Prostate gland (tissue), 2 donors: ENCODE data around the gene SKAP1.

Source experiments
- POLR2A ChIP-seq: fragments of 450-650 bp; IDR thresholded peaks from one replicate; pipeline ENCODE4 v1.6.1; 2016; ENCODE audit warnings: antibody characterized with exemption, mild to moderate bottlenecking
- POLR2AphosphoS5 ChIP-seq: sonication (generic); formaldehyde crosslinking; IDR thresholded peaks from one replicate; pipeline ENCODE4 v1.6.1; 2017; ENCODE audit warnings: antibody characterized with exemption
- TF ChIP-seq, protein P1 (sequence below), 4 experiments: fragments of 200-600 bp in 2 of 4; fragments of 450-650 bp in 2 of 4; sonication (generic) in 2 of 4; IDR thresholded peaks; 1 replicate in 3 of 4; 2 replicates in 1 of 4; pipeline ENCODE4 v1.5.1; 2016 to 2019; ENCODE audit warnings: antibody characterized with exemption in 4 of 4, mild to moderate bottlenecking in 2 of 4, moderate library complexity in 2 of 4

DNA sequence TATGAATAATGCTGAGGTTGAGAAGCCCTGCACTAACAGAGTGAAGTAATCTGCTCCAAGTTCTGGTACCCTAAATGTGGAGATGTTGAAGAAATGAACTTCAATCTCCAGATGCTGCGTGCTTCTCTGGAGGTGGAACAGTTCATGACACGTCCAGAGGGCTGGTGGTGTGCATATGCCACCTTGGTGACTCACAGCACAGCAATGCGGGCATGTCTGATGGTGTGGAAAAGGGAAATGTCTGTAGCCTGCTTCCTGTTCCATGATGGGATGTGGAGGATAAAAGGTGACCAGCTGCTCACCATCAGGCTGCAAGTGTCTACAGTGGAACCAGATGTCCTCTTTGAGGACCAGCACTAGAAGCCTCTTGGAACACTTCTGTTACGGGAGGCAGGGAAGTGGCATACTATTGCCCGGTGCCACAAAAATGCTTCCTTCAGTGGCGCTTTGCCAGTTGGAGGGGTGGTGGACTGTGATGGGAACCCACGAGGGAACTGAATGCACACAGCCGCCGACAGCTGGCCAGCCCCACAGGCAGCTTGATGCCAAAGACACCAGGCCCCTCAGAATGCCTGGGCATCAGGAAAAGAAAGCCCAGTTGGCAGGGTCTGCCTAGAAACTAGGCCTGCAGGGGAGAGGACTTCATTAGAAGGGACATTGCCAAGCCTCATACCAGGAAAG lies 302.5 kb downstream of the SKAP1 start:
- TF ChIP-seq, protein P1, sequence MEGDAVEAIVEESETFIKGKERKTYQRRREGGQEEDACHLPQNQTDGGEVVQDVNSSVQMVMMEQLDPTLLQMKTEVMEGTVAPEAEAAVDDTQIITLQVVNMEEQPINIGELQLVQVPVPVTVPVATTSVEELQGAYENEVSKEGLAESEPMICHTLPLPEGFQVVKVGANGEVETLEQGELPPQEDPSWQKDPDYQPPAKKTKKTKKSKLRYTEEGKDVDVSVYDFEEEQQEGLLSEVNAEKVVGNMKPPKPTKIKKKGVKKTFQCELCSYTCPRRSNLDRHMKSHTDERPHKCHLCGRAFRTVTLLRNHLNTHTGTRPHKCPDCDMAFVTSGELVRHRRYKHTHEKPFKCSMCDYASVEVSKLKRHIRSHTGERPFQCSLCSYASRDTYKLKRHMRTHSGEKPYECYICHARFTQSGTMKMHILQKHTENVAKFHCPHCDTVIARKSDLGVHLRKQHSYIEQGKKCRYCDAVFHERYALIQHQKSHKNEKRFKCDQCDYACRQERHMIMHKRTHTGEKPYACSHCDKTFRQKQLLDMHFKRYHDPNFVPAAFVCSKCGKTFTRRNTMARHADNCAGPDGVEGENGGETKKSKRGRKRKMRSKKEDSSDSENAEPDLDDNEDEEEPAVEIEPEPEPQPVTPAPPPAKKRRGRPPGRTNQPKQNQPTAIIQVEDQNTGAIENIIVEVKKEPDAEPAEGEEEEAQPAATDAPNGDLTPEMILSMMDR (IDR thresholded peaks at IDR 0.05) = no peak
- no peak for TF ChIP-seq POLR2A
- TF ChIP-seq POLR2AphosphoS5 = no peak
